ENCODE data around the gene CTU1. TPM values are rescaled to one million over a fixed set of nuclear protein-coding genes. Genes with fewer than 3 reads are reported as not detected.
A peak's percentile ranks its signal among the peaks of the same experiment; 100 is the strongest.

Gene CTU1
- 10 to 100 TPM; 10.6 to 11.1 TPM for total RNA-seq

DNA sequence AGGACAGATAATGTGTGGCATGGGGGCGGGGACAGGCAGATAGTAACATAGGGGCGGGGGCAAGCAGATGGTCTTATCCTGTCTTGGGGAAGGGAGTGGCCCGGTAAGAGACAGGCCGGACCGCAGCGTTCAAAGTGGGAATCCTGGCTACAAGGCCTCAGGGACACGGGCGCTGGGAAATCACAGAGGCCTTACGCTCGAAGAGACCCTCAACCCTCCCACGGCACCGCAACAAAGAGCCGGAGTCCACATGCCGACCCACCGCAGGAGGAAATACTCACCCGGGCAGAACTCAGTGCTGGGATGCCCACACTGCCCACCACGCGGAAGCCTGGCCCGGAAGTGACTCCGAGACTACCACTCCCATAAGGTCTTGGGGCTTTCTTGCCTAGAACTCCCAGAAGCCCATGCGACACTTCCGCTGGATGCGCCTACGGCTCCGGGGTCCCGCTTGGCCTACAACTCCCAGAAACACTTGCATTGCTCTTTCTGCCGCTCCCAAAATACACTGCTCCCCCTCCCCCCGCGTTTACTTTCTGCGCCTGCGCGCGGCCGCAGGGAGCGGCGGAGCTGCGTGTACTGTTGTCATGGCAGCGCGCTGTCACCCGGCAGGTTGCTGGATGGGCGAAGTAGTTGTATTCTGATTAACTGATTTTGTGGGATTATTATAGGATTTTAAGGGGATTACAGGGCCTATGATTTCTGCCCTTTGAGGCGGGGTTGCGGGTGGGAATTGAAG, at the start of gene CTU1:
Gene CTU1 (minus strand): TSS at position 344 of the 739 bp plus-strand sequence. CDS start 3,840 bp downstream, outside the sequence.
- Mint-ChIP-seq H3K27ac (peak within 1 kb of the TSS; percentile 94), H3K27me3 (no peaks in the 10 kb centered on the region), H3K4me3 (peak within 1 kb of the TSS; percentile 81), H3K36me3 (ENCODE audit: low read depth) (peaks cover 16% of the 10 kb centered on the region), H3K9me3 (no peaks in the 10 kb centered on the region), H3K4me1 (ENCODE audit: low read depth) (peaks cover 33% of the 10 kb centered on the region)
- CTCF ChIA-PET = no interaction called here
- DNase-seq = peak; percentile 99
- TF ChIP-seq, protein P1, sequence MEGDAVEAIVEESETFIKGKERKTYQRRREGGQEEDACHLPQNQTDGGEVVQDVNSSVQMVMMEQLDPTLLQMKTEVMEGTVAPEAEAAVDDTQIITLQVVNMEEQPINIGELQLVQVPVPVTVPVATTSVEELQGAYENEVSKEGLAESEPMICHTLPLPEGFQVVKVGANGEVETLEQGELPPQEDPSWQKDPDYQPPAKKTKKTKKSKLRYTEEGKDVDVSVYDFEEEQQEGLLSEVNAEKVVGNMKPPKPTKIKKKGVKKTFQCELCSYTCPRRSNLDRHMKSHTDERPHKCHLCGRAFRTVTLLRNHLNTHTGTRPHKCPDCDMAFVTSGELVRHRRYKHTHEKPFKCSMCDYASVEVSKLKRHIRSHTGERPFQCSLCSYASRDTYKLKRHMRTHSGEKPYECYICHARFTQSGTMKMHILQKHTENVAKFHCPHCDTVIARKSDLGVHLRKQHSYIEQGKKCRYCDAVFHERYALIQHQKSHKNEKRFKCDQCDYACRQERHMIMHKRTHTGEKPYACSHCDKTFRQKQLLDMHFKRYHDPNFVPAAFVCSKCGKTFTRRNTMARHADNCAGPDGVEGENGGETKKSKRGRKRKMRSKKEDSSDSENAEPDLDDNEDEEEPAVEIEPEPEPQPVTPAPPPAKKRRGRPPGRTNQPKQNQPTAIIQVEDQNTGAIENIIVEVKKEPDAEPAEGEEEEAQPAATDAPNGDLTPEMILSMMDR (IDR thresholded peaks at IDR 0.05) = no peak
- peak; percentile 97 for ATAC-seq
- POLR2A ChIA-PET = no interaction called here
- intact Hi-C loops (cut with micrococcal nuclease) = no loop called here

DNA sequence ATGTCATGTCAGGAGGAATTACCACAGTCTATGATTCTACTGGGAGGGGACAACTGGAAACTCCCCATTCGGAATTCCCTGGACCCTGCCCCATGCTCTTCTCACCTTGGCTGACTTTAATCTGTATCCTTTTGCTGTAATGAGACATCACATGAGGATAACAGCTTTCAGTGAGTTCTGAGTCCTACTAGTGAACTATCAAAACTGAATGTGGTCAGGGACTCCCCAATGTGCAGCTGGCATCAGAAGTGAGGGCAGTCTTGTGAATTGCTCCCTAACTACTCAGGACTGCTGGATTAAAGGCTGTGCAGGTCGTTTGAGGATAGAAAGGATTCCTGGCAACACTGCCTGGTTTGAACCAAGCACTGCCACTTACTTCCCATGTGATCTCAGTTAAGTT, 49.1 kb upstream of the CTU1 start:
- no peak overlapping the region for H3K27ac Mint-ChIP-seq
- intact Hi-C loops (cut with micrococcal nuclease) = loop anchor here (5.0 kb wide), 1 partner anchor 100 kb away; no protein-coding TSS in a partner anchor
- TF ChIP-seq, protein P1 (IDR thresholded peaks at IDR 0.05) = no peak
- ChIA-PET CTCF (interaction anchor here (1.0 to 4.2 kb wide), 14 partner anchors 9 to 504 kb away, joined by 3 to 37 read pairs (median 4); partner anchors contain the start of gene VSIG10L), POLR2A (no interaction called here)
- H3K4me1 Mint-ChIP-seq (ENCODE audit: low read depth) = peaks cover 6% of the 10 kb centered on the region
- no peaks in the 10 kb centered on the region for H3K36me3 Mint-ChIP-seq (ENCODE audit: low read depth)
- DNase-seq = no peak
- ATAC-seq = no peak
- no peaks in the 10 kb centered on the region for H3K9me3 Mint-ChIP-seq
- no peaks in the 10 kb centered on the region for H3K27me3 Mint-ChIP-seq
- no peak overlapping the region for H3K4me3 Mint-ChIP-seq

DNA sequence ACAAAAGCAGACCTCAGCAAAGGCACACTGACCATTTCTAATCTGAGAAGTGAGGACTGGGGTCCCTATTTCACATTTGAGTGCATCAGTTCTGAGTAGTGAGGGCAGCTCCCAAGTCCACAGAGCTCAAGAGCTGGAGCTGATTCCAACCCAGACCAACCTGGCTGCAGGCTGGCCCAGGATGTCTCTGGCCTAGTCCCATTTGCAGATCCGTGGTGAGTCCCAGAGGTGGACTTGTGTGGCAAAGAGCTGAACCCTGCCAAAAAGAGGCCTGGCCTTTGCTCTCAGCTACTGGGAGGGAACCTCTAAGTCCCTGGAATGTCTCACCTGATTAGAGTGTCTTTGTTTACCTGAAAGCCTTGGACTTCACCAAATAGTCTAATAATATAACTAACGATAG, 48.5 kb upstream of the CTU1 start:
- no peaks in the 10 kb centered on the region for H3K36me3 Mint-ChIP-seq (ENCODE audit: low read depth)
- peaks cover 6% of the 10 kb centered on the region for H3K4me1 Mint-ChIP-seq (ENCODE audit: low read depth)
- no peak for DNase-seq
- TF ChIP-seq, protein P1 (IDR thresholded peaks at IDR 0.05) = no peak
- H3K27ac Mint-ChIP-seq = no peak overlapping the region
- H3K4me3 Mint-ChIP-seq = no peak overlapping the region
- no peak for ATAC-seq
- ChIA-PET CTCF (interaction anchor here (0.9 to 4.2 kb wide), 11 partner anchors 9 to 357 kb away, joined by 3 to 37 read pairs (median 3); partner anchors contain the start of gene VSIG10L), POLR2A (no interaction called here)
- no peaks in the 10 kb centered on the region for H3K27me3 Mint-ChIP-seq
- no peaks in the 10 kb centered on the region for H3K9me3 Mint-ChIP-seq
- intact Hi-C loops (cut with micrococcal nuclease) = loop anchor here (5.0 kb wide), 1 partner anchor 101 kb away; no protein-coding TSS in a partner anchor

DNA sequence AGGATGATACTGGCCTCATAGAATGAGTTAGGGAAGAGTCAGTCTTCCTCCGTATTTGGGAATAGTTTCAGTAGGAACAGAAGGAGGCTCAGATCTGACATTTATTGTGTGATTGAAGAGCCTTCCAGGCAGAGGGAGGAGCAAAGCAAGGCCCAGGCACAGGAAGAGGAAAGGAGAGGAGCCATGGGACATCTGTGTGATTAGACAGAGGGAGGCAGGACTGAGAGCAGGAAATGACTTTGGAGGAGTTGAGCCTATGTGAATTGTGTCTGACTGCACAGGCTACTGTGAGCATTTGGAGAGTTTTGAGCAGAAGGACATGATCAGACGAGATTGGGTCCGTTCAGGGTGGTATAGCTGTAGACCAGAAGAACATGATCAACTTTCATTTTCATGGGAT, 42.4 kb upstream of the CTU1 start:
- ChIA-PET POLR2A (no interaction called here), CTCF (interaction anchor here (2.6 kb wide), 1 partner anchor 109 kb away, joined by 5 read pairs; no protein-coding TSS in a partner anchor)
- Mint-ChIP-seq H3K27me3 (no peaks in the 10 kb centered on the region), H3K9me3 (no peaks in the 10 kb centered on the region), H3K4me3 (no peak overlapping the region), H3K27ac (no peak overlapping the region), H3K4me1 (ENCODE audit: low read depth) (no peaks in the 10 kb centered on the region), H3K36me3 (ENCODE audit: low read depth) (no peaks in the 10 kb centered on the region)
- DNase-seq (no peak), ATAC-seq (no peak)
- TF ChIP-seq, protein P1 (IDR thresholded peaks at IDR 0.05) = no peak
- intact Hi-C loops (cut with micrococcal nuclease) = no loop called here

DNA sequence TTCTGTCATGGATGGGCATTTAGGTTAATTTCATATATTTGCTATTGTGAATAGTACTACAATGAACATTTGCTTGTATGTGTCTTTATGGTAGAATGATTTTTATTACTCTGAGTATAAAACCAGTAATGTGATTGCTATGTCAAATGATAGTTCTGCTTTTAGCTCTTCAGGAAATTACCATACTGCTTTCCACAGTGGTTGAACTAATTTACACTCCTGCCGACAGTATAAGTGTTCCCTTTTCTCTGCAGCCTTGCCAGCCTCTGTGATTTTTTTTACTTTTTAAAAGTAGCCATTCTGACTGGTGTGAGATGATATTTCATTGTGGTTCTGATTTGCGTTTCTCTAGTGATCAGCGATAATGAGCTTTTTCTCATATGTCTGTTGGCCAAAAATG, 40.4 kb upstream of the CTU1 start:
- intact Hi-C loops (cut with micrococcal nuclease) = no loop called here
- DNase-seq = no peak
- ChIA-PET CTCF (interaction anchor here (1.1 to 2.6 kb wide), 4 partner anchors 10 to 111 kb away, joined by 3 to 17 read pairs (median 6); no protein-coding TSS in a partner anchor), POLR2A (no interaction called here)
- Mint-ChIP-seq H3K4me3 (no peak overlapping the region), H3K36me3 (ENCODE audit: low read depth) (no peaks in the 10 kb centered on the region), H3K9me3 (no peaks in the 10 kb centered on the region), H3K4me1 (ENCODE audit: low read depth) (no peaks in the 10 kb centered on the region), H3K27me3 (no peaks in the 10 kb centered on the region), H3K27ac (no peak overlapping the region)
- ATAC-seq = no peak
- TF ChIP-seq, protein P1 (IDR thresholded peaks at IDR 0.05) = no peak
